Activated T-cell treated with anti-CD3 and anti-CD28 coated beads for 1 hour (primary cell): Measurements from ENCODE around the gene VASN.
A peak's percentile ranks its signal among the peaks of the same experiment; 100 is the strongest.
"Not testable (repeated sequence)": the region's sequence is repeated elsewhere in the genome, so short reads cannot be mapped to it uniquely, and the experiment has no call there.

Experiments
- DNase-seq: peaks from one replicate; pipeline ENCODE4 v3.0.0-alpha.2; 2020; ENCODE audit warnings: low read depth

VASN gene

DNA sequence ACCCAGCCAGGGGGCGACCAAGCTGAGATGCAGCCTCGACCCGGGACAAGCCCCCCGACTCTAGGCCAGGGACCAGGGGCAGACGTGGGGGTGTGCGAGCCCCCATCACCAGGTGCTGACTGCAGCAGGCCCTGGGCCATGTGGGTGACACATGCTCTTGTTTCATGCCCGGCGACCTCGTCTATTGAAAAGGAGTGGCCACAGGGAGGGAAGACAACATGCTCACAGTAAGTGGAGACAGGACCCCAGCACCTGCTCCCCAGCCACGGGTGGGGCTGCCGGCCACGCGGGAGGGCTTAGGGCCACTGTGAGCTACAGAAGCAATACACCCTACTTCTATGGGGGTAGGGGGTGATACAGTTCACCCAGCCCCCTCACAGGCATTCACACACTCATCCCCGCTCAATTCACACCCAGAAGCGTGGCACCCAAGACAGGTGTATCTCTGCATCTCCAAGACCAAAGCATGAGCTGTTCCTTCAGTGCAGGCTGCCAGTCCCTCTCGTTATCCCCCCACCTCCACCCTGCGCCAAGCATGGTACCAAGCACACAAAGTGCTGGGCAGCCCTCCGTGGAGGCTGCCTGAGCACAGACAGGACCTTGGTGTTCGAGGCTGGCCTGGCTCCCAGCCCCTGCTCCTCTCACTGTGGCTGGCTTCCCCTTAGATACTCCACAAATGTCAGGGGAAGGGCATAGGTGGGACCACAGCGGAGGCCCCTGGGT is 13.6 kb downstream of the VASN start:
- no peak for DNase-seq

DNA sequence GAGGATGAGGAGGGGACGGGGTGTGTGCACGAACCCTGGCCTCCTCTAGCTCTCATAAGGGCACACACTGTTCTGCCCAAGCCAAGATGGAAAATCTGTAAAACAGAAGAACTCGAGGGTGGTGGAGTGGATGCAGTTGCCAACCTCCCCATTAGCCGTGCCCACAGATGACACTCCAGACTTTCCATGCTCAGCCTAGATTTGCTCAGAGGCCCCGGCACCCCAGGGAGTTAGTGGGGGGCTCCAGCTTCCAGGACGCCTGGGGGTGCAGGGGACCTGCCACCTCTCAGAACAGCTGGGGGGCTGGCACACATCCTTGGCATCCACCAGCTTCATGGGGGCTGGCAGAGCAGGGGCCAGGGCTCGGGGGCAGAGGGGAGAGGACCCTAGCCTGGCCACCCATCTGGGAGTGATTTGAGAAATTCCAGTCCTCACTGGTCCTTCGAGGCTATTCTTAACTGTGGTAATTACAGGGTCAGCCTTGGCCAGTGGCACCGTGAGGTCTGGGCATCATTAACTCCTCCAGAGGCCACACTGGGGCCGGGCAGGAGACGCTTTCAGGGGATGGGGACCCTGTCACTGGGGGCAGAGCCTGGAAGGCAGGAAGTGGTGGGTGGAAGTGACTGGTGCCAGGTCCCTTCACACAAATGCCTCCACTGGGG is 14.3 kb downstream of the VASN start:
- no peak for DNase-seq

DNA sequence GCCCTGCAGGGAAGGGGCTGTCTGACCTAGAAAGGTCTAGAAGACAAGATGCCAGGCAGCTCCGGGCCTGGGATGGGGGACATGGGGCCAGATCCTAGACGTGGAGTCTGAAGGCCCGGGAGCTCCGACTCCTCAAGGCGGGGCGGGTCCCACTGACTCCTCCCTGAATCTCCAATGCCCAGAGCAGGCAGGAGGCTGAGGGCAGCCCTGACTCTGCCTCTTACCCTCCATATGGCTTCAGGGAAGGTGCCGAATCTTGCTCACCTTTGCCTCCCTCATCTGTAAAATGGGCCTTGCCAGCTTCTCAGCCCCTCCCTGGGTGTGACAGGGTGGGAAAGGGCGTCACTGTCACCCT is 14.8 kb downstream of the VASN start:
- DNase-seq = no peak

DNA sequence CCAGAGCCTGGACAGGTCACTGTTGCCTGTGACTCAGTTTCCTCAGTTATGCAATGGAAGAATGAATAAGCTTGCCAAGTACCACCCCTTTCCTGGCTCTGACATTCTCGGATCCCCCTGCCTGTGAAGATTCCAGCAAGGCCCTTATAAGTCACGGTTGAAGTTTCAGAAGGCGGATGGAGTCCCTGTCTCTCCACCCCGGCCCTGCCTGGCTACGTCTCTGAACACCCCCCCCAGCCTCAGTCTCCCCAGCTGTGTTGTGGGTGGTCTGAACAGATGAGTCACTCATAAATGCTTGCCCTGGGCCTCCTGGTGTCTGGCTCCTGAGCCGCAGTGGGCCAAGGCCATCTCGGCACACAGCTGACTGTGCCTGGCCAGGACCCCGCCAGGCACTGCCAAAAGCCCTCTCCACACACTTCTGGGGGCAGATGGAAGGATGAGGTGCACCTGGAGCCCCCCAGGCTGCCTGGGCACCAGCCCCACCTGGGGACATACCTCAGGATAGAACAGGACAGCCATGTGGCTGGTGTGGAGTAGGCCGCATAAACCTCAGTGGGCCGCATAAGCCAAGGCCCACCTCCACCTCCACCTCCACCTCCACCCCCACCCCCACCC is 15.4 kb downstream of the VASN start:
- DNase-seq = no peak

DNA sequence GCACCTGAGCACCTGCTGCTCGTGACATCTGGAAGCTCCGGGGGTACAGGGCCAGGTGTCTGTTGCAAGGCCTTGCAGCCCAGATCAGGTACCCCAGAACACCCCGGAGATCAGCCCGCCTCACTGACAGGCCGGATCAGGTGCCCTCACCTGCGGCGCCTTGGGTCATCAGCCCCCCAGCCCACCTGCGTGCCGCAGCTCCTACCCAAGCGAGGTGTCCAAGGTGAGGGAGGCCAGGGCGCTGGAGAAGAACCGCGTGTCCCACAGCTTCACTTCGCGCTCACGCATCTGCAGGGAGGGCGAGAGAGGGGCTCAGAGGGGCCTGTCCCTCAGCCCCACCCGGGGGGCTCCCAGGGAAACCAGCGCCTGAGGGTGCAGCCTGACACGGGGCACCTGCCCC is 16.1 kb downstream of the VASN start:
- DNase-seq = no peak

DNA sequence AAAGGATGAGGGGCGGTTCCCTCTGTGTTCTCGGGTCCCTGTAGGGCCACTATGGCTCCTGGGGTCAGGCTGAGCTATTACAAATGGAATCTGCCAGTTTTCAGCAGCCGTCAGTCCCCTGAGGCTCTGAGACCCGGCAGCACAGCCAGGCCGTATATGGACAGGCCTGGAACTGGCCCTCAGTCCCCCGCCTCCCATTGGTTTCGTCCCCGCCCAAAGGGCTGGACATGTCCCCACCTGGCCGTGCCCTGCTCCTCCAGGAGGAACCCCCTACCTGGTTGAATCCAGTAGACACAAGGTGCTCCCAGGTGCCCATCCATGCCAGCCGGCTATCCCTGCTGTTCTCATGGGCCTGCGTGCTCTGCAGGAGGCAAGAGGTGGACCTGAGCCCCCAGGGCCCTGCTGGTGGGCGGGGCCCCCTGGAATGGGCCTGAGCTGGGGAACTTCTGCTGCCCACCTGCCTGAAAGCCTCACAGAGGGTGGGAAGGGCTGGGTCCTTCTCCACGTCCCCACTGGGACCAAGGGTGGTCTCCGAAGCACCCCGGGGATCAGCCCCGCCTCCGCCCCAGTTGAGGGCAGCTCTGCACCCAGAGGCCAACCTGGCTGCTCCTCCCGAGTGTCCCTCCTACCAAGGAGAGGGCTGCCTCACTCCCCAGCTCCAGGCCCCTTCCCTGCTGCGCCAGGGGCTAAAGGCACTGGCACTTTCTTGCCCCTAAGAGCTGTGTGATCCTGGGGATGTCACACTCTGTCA is 16.8 kb downstream of the VASN start:
- DNase-seq = no peak

DNA sequence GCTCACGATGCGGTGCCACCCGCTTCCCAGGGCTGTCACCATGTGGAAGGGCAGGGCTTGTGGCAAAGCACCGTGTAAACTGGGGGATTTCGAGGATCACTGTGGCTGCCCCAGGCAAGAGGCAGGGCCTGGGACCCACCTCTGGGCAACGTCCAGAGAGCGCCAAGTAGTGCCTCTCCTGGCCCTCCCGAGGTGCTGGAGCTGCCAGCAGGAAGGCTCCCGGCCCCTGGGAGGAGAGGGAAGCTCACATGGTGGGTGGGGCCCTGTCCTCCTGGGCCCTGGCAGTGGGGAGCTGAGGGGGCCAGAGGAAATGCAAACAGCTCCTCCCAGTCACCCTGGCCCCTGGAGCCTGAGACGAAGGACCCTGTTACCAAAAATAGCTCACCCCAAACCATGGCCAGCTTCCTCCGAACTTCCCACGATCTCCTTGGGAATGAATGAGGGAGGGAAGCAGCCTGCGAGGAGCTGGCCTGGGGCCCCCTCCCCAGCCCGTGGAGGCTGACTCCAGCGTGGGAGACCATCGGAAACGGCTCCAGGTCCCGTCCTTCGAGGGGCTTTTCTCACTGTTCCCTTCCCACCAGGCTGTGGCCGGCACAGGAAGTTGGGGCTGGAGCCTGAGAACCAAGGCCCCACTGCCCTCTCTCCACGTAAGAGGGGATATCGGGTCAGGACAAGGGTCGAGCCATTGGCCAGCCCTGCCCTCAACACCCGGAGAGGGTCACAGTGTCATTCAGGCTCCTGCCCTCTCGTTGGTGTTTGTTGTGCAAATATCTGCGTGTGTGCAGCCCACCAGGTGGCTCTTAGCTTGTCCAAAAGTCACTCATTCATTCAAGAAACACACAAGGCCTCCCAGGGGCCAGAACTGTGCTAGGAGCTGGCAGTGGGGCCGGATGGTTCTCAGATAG is 17.7 kb downstream of the VASN start:
- DNase-seq = no peak

DNA sequence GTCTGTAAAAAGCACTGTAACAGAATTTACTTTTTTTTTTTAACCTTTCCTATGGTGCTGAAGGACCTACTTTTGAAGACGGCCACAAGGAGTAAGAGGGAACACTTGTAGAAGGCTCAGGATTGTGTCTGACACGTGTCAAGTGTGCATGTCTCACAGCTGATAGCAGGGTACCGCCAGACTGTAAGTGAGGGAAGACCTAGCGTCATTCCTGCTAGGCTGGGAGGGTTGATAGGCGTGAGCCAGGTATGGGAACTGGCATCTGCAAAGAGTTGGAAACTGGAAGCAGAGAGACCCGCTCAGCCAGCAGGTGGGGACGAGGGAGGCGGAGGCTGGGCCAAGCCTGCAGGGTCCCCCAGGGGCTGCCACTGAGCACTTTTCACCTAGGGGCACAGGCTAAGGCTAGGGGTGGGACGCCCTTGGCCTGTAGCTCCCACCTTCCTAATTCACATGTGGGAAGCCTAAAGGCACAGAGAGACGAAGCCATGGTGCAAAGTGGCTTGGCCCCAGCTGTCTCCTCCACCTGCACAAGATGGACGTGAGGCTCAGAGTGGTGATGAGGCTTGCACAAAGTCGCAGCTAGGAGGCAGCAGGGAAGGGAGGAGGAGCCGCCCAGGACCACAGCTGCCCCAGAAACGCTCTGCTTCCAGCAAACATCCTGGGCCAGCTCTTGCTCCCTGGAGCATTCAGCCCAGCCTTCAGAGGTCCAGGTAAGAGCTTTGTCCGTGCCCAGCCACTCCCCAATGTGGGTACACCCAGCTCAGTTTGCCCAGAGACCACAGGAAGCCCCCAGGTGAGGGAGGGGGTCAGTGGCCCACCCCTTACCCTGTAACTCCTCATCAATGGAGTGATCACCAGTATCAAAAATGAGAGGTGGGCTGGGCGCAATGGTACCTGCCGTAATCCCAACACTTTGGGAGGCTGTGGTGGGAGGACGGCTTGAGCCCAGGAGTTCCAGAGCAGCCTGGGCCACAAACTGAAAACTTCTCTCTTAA is 18.9 kb downstream of the VASN start:
- no peak for DNase-seq

DNA sequence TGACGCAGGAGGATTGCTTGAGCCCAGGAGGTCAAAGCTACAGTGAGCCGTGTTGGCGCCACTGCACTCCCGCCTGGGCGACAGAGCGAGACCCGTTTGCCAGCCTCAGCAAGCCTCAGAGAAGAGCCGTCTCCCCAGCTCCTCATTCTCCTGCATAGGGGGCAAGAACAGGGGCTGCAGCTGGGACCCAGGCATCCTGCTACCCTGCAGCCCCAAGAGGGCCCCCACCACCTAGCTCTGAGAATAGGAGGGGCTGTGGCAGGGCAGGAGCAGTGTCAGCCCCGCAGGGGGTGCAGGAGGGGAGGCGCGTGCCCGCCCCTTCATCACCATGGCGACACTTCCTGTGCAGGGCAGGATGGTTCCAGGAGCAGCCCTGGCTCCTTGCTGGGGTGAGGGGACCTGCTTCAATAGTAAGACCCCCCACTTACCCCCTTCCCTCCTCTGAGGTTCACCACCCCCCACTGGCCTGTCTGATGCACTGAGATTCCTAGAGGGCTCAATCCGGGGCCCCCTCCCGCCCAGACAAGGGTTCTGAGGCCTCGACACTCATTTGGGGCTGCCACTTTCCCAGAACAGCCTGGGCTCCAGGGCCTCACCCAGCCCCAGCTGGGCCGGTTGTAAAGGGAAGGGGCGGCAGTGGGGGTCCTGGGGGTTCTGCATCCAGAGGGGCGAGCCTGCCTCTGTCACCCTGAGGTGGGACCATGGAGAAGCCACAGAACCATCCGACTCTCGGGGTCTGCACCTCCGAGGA is 20.2 kb downstream of the VASN start:
- DNase-seq = no peak

DNA sequence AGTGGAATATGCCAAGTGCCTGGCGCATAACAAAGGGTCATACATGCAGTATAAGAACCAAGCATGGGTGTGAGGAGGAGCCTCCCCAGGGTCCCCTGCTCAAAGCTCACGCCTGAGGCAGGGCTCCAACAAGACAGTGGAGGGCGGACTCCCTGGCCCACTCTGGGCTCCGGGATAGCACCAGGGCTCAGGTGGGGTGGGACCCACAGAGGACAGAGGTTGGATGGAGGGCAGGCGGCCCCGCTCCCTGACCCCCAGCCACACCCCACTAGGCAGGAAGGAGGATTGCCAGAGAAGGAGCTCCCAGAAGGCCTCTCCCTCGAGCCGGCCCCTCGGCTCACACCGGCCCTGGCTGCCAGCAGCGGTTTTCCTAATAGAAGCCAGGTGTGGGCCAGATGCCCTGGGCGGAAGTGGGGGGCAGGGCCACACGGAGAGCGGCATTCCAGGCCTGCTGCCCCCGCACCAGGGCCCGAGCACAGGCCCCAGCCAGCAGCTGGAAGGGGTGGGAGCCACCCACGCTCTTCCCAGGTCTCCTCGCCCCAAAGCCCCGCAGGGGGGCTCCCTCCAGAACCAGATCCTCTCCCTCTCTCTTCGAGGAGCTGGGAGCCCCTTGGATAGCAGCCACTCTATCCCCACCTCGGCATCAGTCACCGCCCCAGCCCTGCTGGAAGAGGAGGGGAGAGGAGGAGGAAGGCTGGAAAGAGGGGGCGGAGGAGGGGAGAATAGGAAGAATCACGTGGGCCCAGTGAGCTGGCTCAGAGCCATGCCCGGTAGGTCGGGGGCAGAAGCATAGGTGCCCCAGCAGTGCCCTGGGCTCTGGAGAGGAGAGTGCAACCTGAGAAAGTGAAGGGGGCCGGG is 21.0 kb downstream of the VASN start:
- DNase-seq = no peak

DNA sequence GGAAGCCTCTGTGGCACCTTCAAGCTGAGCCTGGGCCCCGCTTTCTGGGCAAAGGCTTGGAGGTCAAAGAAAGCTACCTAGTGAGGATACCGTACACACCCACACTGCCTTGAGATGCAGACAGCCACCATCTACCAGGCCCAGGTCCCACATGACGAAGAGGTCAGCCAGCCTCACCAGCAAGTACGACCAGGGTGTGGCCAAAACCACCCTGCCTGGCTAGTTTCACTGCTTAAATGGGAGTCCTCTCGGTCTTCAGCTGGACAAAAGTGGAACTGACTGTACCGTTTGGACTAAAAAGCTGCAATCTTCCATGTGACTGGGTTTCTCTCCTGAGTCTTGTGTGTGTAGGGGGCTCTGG is 21.6 kb downstream of the VASN start:
- no peak for DNase-seq

DNA sequence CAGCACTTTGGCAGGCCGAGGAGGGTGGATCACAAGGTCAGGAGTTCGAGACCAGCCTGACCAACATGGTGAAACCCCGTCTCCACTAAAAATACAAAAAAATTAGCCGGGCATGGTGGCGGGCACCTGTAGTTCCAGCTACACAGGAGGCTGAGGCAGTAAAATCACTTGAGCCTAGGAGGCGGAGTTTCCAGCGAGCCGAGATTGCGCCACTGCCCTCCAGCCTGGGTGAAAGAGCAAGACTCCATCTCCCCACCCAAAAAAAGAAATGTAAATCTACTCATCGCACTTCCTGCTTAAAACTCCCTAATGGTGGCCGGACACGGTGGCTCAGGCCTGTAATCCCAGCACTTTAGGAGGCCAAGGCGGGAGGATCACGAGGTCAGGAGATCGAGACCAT is 22.2 kb downstream of the VASN start:
- DNase-seq = not testable (repeated sequence)

DNA sequence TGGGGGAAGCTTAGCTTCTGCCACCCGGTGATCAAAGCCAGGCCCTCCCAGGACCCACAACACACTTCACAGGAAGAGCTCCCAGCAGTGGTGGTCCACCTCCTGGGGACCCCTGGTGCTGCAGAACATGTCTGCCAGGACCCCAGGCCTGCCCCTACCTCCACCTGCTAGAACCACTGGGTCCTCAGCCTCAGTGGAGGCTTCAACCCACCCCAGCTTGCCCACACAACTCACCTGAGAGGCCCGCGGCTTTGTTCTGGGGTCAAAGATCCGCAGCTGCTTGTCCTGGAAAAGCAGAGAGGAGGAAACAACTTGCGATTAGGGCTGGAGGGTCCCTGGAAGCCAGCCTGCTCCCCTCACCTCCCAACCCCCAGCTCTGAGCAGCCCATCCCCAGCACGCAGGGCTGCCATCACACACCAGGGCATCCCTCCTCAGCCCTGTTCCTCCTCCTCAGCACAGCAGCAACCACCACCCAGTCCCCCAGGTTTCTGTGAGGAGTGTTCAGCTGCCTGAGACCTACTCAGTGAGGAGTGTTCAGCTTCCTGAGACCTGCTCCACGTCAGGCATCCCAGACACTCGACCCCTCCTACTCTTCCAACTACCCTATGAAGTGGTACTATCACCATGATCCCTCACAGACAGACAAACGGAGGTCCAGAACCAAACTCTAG is 23.5 kb downstream of the VASN start:
- no peak for DNase-seq

DNA sequence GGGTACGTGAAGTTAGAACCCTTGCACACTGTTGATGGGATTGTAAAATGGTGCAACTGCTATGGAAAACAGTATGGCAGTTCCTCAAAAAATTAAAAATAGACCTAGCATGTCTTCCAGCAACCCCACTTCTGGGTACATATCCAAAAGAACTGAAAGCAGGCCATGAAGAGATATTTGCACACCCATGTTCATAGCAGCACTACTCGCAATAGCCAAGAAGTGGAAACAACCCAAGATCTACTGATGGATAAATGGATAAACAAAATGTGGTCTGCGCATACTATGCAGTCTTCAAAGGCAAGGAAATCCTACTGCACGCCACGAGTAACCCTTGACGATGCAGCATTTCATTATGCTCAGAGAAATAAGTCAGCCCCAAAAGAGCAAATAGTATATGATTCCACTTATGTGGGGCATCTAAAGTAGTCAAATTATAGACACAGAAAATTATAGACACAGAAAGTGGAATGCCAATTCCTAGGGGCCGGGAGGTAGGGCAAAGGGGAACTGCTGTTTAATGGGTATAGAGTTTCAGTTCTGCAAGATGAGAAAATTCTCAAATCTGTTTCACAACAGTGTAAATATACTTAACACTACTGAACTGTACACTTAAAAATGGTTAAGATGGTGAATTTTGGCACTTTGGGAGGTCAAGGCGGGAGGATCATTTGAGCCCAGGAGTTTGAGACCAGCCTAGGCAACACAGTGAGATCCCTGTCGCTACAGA is 27.5 kb downstream of the VASN start:
- DNase-seq = no peak

DNA sequence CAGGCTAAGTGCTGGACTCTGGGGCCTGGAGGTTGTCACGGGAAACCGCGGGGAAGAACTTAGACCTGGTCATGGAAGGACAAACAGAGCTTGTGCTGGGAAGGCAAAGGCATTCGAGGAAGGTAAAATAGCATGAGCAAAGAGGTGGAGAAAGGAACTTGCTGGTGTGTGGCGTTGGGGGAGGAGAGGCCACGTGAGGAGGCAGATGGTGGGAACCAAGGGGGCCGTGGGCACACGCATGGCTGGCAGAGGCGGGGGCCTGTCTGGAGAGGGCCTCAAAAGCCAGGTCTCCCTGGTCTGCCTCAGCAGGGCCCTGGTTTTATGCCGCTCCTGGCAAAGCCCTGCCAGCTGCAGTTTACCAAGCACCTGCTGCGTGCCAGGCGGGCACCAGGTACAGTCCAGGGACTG is 29.4 kb downstream of the VASN start:
- DNase-seq = no peak

DNA sequence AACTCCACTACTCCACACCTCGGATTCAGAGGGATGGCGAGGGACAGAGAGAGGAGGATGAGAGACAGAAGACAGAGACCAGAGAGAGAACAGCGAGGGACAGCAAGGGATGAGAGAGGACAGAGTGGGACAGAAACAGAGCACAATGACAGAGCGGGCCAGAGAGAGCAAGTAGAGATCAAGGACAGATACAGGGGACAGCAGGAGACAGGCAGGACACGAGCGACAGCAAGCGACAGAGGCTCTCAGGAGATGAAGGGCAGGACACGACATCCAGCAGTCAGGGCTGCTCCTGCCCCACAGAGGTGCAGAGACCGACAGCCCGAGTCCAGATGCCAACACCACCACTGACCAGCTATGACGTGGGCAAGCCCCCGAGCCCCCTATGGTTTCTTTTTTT is 29.9 kb downstream of the VASN start:
- DNase-seq = no peak

DNA sequence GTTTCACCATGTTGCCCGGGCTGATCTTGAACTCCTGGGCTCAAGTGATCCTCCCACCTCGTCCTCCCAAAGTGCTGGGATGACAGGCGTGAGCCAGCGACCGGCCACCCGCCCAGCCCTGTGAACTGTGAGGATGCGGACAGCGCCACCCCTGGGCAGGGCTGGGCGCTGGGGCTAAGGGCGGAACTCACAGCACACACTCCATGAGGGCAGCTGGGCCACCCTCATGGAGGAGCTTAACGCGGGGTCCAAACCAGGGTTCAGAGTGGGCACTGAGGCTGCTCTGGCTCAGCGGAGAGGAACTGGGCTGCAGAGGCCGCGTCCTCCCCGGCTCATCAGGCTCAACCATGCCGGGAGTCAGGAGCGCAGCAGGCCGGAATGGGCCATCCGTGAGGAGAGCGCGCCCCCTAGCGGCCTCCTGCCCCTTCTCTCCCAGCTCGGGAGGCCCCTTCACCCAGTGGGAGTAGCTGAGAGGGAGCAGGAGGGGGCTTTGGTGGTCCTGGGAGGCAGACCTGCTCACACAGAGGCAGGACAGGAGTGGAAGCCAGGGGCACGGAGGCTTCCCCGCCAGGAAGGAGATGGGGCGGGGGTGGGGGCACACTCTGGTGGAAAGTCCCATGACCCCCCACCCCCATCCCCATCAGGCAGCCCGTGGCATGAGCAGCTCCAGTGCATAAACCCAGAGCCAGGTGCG is 30.9 kb downstream of the VASN start:
- peak; percentile 62 for DNase-seq
